ENCODE measurements around the gene CCT3.

CCT3 gene

DNA sequence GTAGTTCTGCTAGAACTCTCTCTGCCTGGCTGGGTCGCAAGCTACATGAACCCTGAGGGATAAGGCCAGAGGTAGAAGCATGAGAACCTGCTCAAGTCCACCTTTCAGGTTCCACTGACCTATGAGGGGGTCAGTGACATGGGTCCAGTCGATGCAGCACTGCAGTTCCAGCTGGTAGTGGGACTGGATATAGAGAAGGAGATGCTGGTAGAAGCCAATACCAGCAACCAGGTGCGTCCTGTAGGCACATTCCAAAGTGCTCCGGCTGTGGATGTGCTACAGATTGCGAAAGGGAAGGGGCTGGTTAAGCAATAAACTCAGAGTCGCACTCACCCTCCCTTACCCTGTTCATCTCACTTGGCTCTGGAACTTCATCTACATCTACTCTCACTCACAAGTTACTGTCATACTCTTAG, 61.1 kb downstream of the CCT3 start:
- no peak for DNase-seq

DNA sequence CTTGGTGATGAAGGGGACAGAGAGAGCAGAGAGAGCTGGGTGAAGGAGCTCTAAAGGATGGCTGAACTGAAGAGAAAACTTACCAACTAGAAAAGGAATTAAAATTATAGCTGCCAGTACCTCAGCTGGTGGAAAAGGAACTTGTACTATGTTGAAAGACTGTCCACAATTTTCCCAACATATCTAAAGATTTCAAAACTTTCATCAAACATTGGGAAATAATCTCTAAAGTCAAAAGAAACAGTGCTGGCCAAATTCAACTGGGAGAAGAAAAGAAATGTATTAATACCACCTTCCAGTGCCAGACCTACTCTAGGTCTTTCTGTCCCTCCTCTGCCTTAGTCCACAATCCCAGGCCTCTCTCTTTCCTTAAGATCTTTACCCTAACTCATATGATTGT, 61.6 kb downstream of the CCT3 start:
- no peak for DNase-seq

DNA sequence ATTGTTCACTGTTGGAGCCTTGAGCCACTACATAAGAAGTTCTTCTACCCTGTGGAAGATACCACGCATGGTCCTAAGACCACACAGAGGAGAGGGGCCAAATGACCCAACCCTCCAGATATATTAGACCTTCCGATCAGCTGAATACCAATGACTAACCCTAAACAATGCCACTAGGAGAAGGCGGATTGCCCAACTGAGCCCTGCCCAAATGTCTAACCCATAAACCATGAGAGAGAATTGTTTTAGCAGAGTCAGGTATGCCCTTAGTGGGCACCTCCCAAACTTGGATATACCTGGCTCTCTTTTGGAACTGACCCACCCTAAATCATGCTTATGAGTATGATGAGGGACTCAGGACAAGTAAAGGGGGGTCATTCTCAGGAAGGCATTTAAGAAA, 67.8 kb downstream of the CCT3 start:
- no peak for DNase-seq

DNA sequence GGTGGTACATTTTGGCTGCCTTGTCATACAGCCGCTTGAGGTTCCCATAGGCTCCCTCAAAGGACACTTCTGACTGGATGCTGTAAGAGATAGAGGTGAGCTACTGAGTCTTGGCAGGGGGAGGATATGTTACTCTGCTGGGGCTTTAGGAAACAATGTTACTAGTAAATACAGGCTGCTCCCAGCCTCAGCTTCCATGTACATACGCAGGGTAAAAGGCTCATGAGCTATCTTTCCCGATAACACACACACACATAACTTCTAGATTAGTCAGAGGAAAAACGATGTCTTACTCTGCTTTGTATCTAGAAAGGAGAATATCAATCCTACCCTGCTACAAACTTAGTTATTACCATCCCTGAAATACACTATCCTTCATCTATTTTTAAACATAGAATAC, 69.8 kb downstream of the CCT3 start:
- no peak for DNase-seq

DNA sequence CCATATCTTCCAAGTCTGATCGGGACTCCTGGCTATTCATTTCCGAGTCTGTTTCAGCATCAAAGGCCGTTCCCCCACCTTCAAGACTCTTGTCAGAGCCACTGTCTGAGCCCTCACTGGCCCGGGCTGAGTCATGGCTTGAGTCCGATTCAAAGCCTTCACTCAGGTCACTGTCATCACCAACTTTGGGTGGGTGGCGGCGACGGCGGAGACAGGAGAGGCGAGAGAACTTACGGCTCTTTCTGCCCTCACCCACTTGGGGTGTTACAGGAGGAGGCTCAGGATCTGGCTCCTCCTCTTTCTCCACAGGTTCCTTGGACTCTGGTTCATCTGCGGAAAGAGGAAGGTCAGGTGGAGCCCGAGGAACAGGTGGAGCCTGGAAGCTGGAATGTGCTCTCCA, 72.0 kb downstream of the CCT3 start:
- DNase-seq = no peak

DNA sequence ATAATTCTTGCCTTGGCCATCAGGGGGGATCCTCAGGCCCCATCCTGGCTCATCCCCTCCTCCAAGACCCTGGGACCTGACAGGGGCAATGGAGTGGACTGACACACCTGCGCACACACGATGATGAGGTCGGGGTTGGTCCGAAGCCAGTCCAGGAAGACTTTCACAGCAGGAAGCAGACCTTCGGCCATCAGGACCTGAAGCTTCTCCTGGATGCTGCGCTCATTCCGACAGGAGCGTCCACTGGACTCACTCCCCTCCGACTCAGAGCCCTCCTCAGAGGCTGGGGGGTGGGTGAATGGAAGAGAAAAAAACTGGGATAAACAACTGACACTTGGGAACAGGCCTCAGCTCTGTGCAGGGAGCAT, 74.8 kb downstream of the CCT3 start:
- DNase-seq = no peak

DNA sequence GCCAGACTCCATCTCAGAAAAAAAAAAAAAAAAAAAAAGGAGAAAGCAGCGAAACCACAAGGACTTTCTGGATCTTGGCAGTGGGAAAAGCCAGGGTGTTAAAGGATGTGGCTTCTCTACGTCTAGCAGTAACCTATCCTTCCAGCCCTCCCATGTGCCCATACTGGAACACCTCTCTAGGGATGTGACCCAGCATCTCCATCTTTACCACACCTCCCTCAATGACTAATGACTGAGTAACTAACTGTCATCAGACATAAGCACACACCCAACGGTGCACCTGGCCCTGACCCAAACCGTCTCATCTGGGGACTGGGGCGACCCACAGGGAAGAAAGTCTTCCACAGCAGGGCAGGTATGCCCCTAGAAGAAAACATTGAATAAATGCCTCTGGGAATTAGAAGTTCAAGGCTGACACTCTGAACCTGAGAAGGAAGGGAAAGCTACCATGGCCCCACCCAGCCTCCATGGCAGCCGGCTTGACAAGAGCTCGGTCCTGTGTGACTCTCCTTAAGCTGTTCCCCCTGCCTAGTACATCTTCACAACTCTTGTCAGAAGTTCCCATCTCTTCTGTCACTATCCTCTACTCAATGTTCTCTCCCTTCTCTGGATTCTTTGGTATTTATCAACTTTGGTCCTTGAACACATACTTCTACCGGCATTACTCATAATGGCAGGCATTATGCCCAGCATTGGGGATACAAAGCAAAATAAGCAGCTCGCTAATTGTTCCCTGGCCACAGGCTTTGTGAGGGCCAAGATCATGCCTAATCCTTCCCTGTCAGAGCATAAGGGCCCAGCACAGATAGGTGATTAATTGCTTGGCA, 75.4 kb downstream of the CCT3 start:
- peak; percentile 85 for DNase-seq

DNA sequence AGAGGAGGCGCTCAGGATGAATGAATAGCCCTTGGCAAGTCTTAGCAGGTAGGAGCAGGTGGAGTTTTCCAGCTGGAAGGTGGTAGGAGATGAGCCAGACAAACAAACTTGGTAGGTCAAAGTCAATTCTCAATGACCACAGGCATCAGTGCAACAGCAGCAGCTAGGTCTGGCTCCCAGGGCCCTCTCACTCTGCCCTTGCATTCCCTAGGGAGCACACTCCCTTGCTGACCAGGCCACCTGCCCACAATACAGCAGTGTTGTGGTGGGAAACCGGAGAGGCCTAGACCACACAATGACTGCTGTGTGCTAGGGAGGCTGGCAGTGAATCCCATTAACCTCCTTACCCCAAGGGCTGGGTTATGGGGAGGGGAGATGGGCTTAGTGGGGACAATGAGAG, 77.2 kb downstream of the CCT3 start:
- DNase-seq = no peak

DNA sequence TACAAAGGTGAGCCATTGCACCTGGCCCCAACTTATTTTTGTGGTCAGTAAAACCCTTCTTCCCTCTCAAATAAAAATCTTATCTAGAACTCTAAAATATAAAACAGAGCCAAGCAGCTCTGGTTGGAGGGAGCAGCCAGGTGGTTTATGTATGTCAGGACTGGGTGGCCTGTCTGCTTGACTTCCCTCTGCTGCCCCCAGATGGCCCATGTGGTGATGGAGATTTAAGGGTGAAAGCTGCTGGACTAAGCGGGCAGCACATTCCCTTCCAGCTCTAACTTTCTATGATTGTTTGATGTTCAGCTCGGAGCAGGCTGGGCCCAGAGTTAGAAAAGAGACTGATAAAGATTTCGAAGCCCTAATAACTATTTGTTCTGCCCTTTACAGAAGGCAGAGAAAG, 78.3 kb downstream of the CCT3 start:
- DNase-seq = no peak

Measured in fibroblast of skin of right biceps (primary cell).